ENCODE data around the gene GPC1.

The GPC1 gene

DNA sequence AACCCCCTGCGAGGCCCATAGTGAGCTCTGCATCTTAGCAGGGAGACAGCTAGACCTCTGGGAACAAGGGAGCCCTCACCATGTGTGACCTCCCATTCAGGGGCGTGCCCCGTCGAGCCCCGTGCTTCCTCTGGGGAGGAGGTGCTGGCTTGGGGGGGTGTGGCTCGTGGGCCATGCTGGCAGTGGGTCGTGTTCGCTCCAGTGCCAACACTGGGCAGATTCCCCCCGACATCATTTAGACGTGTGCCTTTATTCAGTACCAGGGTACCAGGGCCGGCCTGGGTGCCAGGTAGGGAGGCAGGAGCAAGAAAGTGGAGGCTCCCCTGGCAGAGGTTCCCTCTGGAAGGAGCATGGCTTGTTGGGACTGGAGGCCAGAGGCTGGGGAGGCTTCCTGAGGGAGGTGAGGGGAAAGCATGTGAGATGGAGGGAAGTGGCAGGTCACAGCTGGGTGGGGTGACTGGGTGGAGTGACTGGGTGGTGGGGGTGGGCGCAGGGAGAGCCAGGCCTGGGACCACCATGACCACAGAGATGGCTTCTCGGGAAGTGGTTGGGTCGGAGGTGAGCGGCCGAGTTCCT is 15.2 kb downstream of the GPC1 start:
- no peak for DNase-seq
- no peaks in the 10 kb centered on the region for H3K27me3 ChIP-seq
- H3K36me3 ChIP-seq = peaks cover 0 to 13% (median 5%) of the 10 kb centered on the region in 3 donors
- peaks cover 0 to 54% (median 32%) of the 10 kb centered on the region in 4 donors for H3K4me1 ChIP-seq
- H3K9me3 ChIP-seq = no peaks in the 10 kb centered on the region
- H3K27ac ChIP-seq = no peak overlapping the region
- no peak overlapping the region for H3K4me3 ChIP-seq
- intact Hi-C loops (cut with DNase I; ENCODE audit: low total_unique reads) = loop anchor here (10.0 kb wide), 1 partner anchor 104 kb away; the partner anchor contains the start of gene ANKMY1
- TF ChIP-seq, protein P1, sequence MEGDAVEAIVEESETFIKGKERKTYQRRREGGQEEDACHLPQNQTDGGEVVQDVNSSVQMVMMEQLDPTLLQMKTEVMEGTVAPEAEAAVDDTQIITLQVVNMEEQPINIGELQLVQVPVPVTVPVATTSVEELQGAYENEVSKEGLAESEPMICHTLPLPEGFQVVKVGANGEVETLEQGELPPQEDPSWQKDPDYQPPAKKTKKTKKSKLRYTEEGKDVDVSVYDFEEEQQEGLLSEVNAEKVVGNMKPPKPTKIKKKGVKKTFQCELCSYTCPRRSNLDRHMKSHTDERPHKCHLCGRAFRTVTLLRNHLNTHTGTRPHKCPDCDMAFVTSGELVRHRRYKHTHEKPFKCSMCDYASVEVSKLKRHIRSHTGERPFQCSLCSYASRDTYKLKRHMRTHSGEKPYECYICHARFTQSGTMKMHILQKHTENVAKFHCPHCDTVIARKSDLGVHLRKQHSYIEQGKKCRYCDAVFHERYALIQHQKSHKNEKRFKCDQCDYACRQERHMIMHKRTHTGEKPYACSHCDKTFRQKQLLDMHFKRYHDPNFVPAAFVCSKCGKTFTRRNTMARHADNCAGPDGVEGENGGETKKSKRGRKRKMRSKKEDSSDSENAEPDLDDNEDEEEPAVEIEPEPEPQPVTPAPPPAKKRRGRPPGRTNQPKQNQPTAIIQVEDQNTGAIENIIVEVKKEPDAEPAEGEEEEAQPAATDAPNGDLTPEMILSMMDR (IDR thresholded peaks at IDR 0.05) = no peak

DNA sequence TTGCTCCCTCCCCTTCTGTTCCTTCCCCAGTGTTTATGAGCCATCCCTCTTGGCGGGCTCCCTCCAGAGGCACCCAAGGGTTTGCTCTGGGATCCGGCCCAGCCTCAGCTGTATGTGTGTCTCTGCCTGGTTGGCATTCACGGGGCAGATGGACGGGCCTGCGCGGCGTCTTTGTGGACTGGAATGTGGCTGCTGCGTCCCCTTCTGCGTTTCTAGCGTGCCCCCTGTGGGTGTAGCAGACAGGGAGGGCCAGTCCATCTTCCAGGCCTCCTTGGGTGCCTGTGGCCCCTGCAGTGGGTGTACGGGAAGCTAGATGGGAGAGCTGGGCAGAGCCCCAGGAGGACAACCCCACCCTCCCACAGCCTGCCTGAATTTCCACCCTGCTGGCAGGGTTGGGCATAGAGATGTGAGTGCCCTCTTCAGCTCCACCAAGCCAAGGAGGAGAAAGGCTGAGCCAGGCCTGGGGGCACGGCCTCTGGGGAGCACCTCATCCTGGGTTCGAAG is 15.7 kb downstream of the GPC1 start:
- no peak for DNase-seq
- no peaks in the 10 kb centered on the region for H3K9me3 ChIP-seq

DNA sequence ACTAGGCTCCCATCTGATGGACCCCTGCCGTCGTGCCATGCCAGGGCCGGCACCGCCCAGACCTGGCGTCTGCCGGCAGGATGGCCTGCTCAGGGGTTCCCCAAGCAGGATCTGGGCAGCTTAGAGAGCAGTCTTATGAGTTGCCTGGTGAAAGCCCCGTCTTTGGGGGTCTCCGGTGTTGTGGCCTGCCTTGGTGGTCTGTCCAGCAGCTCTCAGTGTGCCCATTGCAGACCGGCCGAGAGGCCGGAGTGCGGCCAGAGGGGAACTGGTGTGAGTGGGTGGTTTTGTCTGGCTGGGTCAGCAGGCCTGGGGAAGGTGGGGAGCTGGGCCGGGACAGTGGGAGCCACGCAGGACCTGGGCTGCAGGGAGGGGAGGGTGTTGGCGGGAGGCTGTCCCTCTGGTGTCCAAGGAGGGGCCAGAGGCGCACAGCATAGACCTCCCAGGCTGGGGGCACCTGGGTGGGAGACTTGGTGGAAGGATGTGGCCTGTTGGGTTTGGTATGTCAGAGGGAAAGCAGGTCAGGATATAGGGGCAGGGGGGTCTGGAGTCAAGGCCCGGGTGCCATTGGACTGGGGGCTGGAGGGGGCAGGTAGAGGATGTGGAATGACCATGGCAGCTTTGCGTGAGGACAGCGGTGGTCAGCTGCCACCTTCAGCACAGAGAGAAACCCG is 16.5 kb downstream of the GPC1 start:
- H3K9me3 ChIP-seq = no peaks in the 10 kb centered on the region
- intact Hi-C loops (cut with DNase I; ENCODE audit: low total_unique reads) = loop anchor here (10.0 kb wide), 1 partner anchor 103 kb away; the partner anchor contains the start of gene ANKMY1
- no peaks in the 10 kb centered on the region for H3K36me3 ChIP-seq
- no peak for DNase-seq
- no peak overlapping the region for H3K27ac ChIP-seq
- TF ChIP-seq, protein P1 (IDR thresholded peaks at IDR 0.05) = no peak
- peak overlapping the region; percentile 61 to 83 for H3K4me3 ChIP-seq
- H3K27me3 ChIP-seq = no peaks in the 10 kb centered on the region
- peaks cover 0 to 60% (median 35%) of the 10 kb centered on the region in 4 donors for H3K4me1 ChIP-seq

More for the DNA sequence above, 15.7 kb downstream of the GPC1 start:
- no peak overlapping the region for H3K4me3 ChIP-seq
- intact Hi-C loops (cut with DNase I; ENCODE audit: low total_unique reads) = loop anchor here (10.0 kb wide), 1 partner anchor 104 kb away; the partner anchor contains the start of gene ANKMY1
- H3K27ac ChIP-seq = no peak overlapping the region
- H3K36me3 ChIP-seq = peaks cover 0 to 7% (median 2%) of the 10 kb centered on the region in 3 donors
- no peaks in the 10 kb centered on the region for H3K27me3 ChIP-seq
- TF ChIP-seq, protein P1 (IDR thresholded peaks at IDR 0.05) = no peak
- H3K4me1 ChIP-seq = peaks cover 0 to 59% (median 35%) of the 10 kb centered on the region in 4 donors

DNA sequence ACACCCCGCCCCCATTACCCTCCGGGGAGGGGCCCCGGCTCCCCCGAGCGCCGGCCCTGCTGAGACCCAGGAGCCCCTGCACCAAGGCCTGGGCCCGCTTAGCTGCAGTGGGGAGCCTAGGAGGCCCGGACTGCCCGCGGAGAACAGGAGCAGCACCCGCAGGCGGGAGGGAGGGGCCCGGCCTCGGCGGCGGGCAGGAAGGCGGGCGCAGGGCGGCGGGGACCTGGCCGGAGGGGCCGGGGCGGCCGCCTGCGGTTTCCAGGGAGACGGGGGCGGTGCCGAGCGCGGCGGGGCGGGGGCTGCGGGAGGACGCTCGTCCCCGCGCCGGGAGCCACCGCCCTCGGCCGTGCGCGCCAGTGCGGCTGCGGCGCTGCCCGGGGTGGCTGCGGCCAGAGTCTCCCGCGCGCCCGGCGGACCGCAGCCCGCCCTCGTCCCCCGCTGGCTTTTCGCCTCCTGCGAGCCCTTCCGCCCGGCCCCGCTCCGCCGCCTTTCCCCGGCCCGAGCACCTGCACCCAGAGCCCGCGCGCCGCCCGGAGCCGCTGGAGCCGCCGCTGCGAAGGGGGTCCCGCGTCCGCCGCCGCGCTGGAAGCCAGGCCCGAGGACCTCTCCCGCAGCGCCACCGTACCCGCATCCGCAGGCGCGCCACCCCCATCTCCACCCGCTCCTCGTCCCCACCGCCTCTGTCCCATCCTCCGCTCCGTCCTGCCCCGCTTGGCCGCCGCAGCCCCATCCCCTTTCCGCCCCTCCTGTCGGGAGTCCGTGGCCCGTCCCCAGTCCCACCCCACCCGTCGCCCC is 17.2 kb downstream of the GPC1 start:
- H3K4me1 ChIP-seq = peaks cover 0 to 58% (median 35%) of the 10 kb centered on the region in 4 donors
- H3K27ac ChIP-seq = no peak overlapping the region
- H3K4me3 ChIP-seq = peak overlapping the region; percentile 61 to 83
- no peaks in the 10 kb centered on the region for H3K9me3 ChIP-seq
- no peak for DNase-seq
- H3K27me3 ChIP-seq = no peaks in the 10 kb centered on the region
- H3K36me3 ChIP-seq = no peaks in the 10 kb centered on the region
- TF ChIP-seq, protein P1 (IDR thresholded peaks at IDR 0.05) = no peak
- intact Hi-C loops (cut with DNase I; ENCODE audit: low total_unique reads) = loop anchor here (10.0 kb wide), 1 partner anchor 102 kb away; the partner anchor contains the start of gene ANKMY1

DNA sequence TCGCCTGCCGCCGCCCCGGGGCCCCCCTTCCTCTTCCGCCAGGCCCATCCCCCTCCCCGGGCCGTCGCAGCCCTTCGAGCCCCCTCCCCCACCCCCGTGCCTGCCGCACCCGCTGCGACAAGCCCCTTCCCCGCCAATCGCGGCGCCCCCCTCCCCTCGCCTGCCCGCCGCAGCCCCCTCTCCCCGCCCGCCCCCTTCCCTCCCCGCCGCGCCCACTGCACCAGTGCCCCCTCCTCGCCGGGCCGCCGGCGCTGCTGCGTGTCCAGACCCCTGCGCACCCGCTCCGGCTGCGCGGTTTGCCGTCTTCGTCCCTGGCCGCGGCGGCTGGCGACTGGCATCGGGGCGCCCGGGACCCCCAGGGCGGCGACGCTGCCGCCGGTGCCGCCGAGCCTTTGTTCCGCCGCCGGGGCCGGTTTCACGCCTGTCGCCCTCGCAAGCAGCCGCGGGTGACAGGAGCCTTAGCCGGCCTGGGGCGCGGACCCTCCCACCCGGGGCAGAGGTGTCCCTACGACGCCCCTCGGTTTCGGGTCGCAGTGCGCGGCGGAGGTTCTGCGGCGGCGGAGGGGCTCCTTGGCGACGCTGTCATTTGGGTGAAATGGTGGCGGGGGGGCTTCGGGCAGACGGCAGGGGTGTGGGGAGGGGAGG is 18.1 kb downstream of the GPC1 start:
- Histone ChIP-seq H3K4me3 (peak overlapping the region; percentile 61 to 83), H3K27ac (no peak overlapping the region), H3K9me3 (no peaks in the 10 kb centered on the region), H3K4me1 (peaks cover 0 to 57% (median 35%) of the 10 kb centered on the region in 4 donors), H3K27me3 (no peaks in the 10 kb centered on the region), H3K36me3 (no peaks in the 10 kb centered on the region)
- TF ChIP-seq, protein P1 (IDR thresholded peaks at IDR 0.05) = no peak
- DNase-seq = no peak
- intact Hi-C loops (cut with DNase I; ENCODE audit: low total_unique reads) = loop anchor here (10.0 kb wide), 1 partner anchor 101 kb away; the partner anchor contains the start of gene ANKMY1

All from tibial artery (tissue), 4 donors.